Activated CD4-positive, CD25-positive, alpha-beta regulatory T cell treated with anti-CD3 and anti-CD28 coated beads, Interleukin-2, amount 50 U/mL, for 16 hours (primary cell): ENCODE measurements around the gene ANKRD24.
"Not testable (repeated sequence)": the region's sequence is repeated elsewhere in the genome, so short reads cannot be mapped to it uniquely, and the experiment has no call there.

Experiments
- DNase-seq: peaks from one replicate; pipeline ENCODE4 v3.0.0-alpha.2; 2020; ENCODE audit warnings: low read depth, low spot score

ANKRD24 gene

GRCh38 chr19:4230237-4230636, 47.7 kb downstream of the ANKRD24 start:
- not testable (repeated sequence) for DNase-seq

- DNase-seq = not testable (repeated sequence)
Observed at GRCh38 chr19:4231521-4231920, 49.0 kb downstream of the ANKRD24 start.

- not testable (repeated sequence) for DNase-seq
Observed at GRCh38 chr19:4232139-4232538, 49.6 kb downstream of the ANKRD24 start.

- no peak for DNase-seq
Observed at GRCh38 chr19:4232614-4233281, 50.3 kb downstream of the ANKRD24 start.

GRCh38 chr19:4233282-4233853, 50.9 kb downstream of the ANKRD24 start:
- peak; percentile 40 for DNase-seq

- no peak for DNase-seq
Observed at GRCh38 chr19:4234142-4234861, 51.8 kb downstream of the ANKRD24 start.

GRCh38 chr19:4234862-4235201, 52.3 kb downstream of the ANKRD24 start:
- DNase-seq = no peak

- DNase-seq = not testable (repeated sequence)
Observed at GRCh38 chr19:4237510-4237909, 55.0 kb downstream of the ANKRD24 start.

GRCh38 chr19:4238831-4239230, 56.3 kb downstream of the ANKRD24 start:
- no peak for DNase-seq

- no peak for DNase-seq
Observed at GRCh38 chr19:4241824-4242430, 59.4 kb downstream of the ANKRD24 start.

GRCh38 chr19:4245938-4246337, 63.4 kb downstream of the ANKRD24 start:
- not testable (repeated sequence) for DNase-seq

GRCh38 chr19:4246767-4247593, 64.5 kb downstream of the ANKRD24 start, which contains the start of gene YJU2:
YJU2 (plus strand) TSS chr19:4247080; CDS start chr19:4247147, 67 bp downstream.
- peak; percentile 97 for DNase-seq

- no peak for DNase-seq
Observed at GRCh38 chr19:4256563-4256962, 74.1 kb downstream of the ANKRD24 start.

- DNase-seq = no peak
Observed at GRCh38 chr19:4257025-4257424, 74.5 kb downstream of the ANKRD24 start.

- no peak for DNase-seq
Observed at GRCh38 chr19:4258181-4258580, 75.7 kb downstream of the ANKRD24 start.

- no peak for DNase-seq
Observed at GRCh38 chr19:4260613-4261191, 78.2 kb downstream of the ANKRD24 start.

- no peak for DNase-seq
Observed at GRCh38 chr19:4264812-4265211, 82.3 kb downstream of the ANKRD24 start.

GRCh38 chr19:4266253-4267000, 83.9 kb downstream of the ANKRD24 start:
- no peak for DNase-seq

GRCh38 chr19:4267101-4267900, 84.8 kb downstream of the ANKRD24 start:
- peak; percentile 37 for DNase-seq
